CD4-positive, alpha-beta T cell treated with Interleukin-15 for 1 hour (primary cell): ENCODE results near the gene PAFAH1B2.
"Not testable (repeated sequence)": the region's sequence is repeated elsewhere in the genome, so short reads cannot be mapped to it uniquely, and the experiment has no call there.

Source experiments
- DNase-seq: peaks from one replicate; pipeline ENCODE4 v3.0.0-alpha.2; 2020

The PAFAH1B2 gene

DNA sequence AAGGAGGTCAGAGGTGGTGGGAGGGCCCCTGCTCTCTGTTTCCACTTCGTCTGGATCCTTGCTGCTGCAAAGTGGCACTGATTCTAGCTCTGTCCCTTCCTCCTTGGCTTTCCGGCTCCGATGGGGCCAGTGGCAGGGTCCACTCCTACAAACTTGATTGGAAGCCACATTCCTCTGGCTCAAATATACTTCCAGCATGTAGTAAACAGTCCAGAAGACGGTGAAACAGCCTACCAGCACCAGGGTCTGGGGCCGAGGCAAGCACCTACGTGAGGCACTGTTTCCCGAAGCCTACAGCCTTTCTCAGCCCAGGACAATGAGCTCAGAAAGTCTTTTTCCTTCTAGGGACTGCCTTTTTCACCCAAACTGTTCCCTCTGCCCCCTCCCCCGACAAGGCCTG is 62.0 kb downstream of the PAFAH1B2 start:
- not testable (repeated sequence) for DNase-seq

DNA sequence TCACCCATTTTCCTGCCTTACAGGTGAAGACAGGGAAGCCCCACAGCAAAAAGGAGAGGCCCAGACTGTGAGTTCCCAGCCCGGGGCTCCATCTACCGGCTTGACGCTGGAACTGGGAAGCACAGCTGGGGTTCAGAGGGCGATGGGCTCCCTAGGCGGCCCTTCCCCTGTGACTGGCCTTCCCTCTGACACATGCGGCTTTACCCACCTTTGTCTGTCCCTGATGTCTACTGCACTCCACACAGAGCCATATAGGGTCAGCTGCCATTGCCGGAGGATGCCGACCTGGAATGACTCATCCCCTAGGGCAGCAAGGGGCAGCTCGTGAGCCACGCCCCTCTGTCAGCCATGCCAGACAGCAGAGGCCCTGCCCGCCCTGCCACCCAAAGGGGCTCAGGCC is 62.8 kb downstream of the PAFAH1B2 start:
- not testable (repeated sequence) for DNase-seq

DNA sequence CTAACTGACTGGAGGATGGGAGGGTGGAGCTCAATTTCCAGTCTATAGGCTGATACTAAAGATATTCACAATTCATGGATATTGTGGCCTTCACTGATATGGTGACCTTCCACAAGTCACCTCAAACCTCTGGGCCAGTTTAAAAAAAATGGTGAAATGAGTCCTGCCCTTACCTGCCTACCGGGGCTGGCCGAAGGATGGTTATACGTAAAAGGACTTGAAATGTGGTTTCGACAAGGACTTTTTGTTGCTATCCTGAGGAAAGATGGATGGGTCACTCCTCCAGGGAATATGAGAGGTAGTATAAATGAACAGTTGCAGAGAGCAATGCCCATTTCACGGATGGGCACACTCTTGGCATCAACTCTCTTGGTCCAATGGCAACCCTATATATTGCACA is 63.4 kb downstream of the PAFAH1B2 start:
- DNase-seq = not testable (repeated sequence)

- not testable (repeated sequence) for DNase-seq
Observed at GRCh38 chr11:117208710-117209109, 64.6 kb downstream of the PAFAH1B2 start.

DNA sequence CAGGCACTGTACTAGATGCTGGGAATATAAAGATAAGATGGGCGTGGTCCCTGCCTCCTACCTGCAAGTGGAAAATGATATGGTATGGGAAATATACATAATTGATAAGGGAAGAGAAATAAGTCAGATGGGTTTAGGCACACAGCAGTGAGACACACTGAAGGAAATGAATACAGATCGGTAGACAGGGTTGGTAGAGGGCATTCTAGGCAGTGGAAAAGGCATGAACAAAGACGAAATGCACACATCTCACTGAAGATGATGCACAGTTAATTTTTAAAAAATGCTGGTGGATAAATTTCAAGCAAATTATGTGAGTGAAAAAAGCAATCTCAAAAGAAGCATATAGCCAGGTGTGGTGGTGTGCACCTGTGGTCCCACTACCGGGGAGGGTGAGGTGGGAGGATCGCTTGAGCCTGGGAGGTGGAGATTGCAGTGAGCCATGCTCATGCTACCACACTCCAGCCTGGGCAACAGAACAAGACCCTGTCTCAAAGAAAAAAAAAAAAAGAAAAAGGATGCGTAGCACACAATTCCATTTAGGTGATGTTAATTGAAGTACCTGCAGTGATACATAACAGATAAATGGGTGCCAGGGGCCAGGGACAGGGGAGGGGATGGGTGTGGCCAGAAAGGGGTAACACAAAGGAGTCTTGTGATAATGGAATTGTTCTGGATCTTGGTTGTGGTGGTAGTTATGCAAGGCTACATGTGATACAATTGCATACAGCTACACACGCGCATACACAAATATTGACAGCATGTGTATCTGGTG is 65.5 kb downstream of the PAFAH1B2 start:
- DNase-seq = not testable (repeated sequence)

GRCh38 chr11:117210620-117211019 is 66.5 kb downstream of the PAFAH1B2 start:
- DNase-seq = no peak

- DNase-seq = no peak
Observed at GRCh38 chr11:117212697-117213355, 68.7 kb downstream of the PAFAH1B2 start.

DNA sequence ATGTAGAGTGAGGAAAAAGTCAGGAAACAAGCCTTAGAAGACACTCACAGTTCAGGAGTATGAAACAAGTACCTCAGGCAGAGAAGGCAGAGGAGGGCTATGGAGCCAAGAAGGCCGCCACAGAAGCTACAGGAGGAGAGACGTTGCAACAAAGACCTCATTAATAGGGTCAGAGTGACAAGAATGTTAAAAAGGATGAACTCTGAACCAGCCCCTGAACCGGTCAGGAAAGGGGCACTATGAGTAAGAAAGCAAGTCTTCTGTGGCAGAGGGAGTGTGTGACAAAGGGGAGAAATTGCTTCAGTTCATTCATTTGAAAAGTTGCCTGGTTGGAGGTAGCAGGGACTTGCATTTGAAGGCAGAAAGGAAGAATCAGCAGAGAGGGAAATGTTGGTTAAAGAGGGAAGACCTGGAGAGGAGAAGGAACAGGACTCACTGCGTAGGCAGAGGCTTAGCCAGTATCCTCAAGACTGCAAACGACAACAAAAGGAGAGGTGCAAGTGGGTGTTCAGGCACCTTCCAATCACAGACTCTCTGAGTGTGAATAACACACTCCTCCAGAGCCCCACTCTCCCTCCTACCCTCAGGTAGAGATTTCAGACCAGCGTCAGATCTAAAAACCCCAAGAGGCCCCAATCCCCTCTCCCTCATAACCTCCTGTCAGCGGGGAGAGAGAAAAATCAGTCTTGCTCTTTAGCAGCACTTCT is 70.5 kb downstream of the PAFAH1B2 start:
- no peak for DNase-seq

GRCh38 chr11:117217141-117218084 is 73.3 kb downstream of the PAFAH1B2 start:
- DNase-seq = no peak

- DNase-seq = no peak
Observed at GRCh38 chr11:117218133-117218915, 74.2 kb downstream of the PAFAH1B2 start.

- no peak for DNase-seq
Observed at GRCh38 chr11:117219001-117219400, 74.9 kb downstream of the PAFAH1B2 start.

GRCh38 chr11:117219455-117219854 is 75.4 kb downstream of the PAFAH1B2 start:
- no peak for DNase-seq

- no peak for DNase-seq
Observed at GRCh38 chr11:117219995-117220394, 75.9 kb downstream of the PAFAH1B2 start.

DNA sequence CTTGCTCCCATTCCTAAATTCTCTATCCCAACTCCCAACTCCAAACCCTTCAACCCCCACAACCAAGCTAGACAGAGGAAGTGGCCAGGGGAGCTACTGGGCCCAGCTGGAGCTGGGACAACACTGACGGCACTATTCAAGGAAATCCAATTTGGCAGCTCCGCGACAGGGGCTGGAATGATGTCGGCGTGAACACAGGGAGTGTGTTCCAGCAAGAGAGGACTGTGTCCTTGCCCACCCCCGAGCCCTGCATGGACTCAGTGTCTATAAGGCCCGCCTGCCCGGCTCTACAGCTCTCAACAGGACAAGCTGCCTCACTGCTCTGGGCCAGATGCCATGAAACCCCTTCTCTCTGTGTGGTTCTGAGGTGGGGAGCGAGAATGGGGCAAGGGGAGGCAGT is 76.5 kb downstream of the PAFAH1B2 start:
- no peak for DNase-seq

DNA sequence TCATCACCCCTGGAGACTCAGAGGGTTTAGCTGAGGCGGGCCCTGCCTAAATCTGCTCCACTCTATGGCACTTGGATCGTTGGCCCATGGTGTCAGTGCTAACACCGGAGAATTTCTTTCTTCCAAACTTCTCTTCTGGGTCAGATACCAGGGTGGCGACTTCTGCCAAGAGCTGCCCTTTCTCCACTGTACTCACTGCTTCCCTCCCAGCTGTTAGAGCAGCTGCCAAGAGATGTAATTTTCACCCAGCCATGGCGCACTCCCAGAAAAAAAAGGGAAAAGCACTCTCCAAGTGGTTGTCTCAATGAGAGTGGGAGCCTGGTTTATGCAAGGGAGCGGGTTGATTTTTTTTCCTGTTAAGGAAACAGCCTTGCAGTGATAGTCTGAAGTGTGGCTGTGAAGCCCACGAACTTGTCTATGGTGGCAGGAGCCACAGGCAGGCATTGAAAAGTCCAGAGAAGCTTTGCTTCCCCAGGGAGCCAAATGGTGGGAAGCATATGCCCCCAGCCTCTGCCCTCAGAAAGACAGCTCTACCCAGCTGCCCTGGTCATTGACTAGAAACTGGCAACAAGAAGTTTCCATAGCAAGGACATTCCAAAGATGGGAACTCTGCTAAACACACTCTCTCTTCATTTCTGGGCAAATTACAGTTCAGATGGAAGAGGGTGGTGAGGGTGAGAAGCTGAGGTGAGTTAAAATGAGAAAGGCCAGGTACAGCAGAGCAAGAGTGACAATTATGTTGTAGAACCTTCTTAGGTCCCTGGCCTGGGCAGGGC is 77.1 kb downstream of the PAFAH1B2 start:
- no peak for DNase-seq

- no peak for DNase-seq
Observed at GRCh38 chr11:117221775-117222517, 77.9 kb downstream of the PAFAH1B2 start.

DNA sequence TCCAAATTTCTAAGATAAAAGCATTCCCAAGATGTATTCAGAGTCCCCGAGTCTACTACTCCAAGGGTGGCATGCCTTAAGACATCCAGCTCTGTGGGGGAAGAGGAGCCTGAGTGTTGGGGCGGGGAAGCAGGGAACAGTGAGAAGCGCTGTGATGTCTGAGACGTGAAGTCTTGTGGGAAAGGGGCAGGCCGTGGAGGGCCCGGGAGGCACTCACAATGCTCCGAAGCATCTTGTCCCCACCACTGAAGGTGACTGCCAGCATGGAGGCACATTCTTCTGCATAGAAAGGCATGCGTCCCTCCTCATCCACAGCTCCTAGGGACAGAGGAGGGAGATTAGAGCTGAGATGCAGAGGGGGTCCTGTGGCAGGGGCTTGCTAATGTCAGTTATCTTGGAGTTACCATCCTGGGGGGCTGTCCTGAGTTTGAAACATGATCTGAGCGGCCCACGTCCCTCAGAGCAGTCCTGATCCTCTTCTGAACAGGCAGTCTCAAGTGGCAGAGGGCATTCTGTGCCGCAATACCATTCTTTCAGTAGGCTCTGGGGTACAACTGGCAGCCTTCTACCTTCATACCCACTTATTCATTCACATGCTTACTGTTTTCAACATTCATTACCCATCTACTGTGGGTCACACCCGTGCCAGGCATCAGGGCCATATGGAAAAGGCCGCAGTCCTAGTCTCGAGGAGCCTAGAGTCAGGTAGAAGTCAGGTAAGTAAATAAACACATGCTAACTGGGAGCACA is 79.1 kb downstream of the PAFAH1B2 start:
- no peak for DNase-seq

DNA sequence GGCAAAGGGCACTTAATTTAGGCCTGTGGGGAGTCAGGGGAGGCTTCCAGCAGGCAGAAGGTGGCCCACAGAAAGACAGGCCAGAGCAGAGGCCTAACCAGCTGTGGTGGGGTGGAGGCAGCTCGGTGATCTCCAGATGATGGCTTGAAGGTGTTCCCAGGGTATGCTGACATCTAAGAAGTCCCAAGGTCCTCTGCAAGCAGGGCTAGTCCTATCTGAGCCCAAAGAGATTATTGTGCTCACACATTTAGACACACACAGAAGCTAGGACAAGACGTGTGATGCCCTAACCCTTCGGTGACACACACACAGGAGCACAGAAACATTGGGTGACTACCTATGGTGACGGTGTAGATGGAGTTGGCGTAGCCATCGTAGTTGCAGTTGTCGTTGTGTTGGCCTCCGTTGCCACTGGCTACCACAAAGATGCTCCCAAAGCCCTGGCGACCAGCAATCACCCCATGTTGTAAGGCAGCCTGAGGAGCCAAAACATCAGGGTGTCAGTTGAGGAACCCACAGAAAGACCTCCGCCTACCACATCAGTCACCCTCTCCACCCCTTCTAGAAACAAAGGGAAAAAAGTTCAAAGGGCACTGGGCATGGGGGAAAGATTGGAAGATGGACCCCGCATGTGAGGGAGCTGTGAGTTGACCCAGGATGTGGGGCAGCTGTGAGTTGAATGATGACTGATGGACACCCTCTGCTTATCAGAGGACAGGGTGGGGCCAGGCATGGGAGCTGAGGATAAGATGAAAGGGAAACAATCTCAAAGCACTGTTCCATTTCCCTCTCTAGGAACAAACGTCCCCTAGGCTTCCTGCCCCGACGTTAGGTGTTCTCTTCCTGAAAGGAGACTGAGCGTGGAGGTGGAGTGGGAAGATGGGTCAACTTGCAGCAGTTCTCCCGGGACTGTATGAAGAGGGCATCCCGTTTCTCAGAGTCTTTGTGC is 79.9 kb downstream of the PAFAH1B2 start:
- DNase-seq = no peak
